ENCODE results near the gene MED12L.

Gene MED12L

DNA sequence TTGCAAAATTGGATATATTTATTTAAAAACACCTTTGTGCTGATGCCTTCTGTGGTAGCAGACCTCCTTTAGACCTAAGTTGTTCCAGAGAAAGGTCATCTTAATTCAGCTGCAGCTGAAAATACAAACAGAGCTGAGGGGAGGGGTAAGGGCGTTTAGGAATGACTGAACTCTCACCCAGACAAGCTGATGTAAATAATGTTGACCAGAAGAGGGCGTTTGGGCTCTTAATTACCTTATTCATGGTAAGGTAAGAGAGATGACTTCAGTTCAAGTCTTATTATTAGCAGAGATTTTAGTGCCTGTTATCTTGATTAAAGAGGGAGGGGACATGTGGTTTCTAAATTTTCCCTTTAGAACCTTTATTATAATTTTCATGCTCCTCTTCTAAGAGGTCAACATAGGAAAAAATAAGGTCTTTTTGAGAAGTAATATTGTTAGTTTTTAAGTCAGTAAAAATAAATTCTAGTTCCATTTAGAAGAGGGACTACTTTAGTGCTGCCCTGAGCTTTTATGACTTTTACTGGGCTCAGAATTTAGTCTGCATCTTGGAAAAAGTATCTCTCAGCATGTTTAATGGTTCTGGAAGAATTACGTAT, 71.3 kb downstream of the MED12L start:
- Histone ChIP-seq H3K4me3 (ENCODE audit: severe bottlenecking) (no peak overlapping the region), H3K36me3 (ENCODE audit: low read depth) (no peaks in the 10 kb centered on the region), H3K27ac (ENCODE audit: poor library complexity, severe bottlenecking) (no peak overlapping the region), H3K9me3 (ENCODE audit: severe bottlenecking) (no peaks in the 10 kb centered on the region), H3K4me1 (ENCODE audit: insufficient read depth, poor library complexity, severe bottlenecking) (no peaks in the 10 kb centered on the region), H3K27me3 (ENCODE audit: insufficient read depth, poor library complexity, severe bottlenecking) (no peaks in the 10 kb centered on the region)
- TF ChIP-seq, protein P1, sequence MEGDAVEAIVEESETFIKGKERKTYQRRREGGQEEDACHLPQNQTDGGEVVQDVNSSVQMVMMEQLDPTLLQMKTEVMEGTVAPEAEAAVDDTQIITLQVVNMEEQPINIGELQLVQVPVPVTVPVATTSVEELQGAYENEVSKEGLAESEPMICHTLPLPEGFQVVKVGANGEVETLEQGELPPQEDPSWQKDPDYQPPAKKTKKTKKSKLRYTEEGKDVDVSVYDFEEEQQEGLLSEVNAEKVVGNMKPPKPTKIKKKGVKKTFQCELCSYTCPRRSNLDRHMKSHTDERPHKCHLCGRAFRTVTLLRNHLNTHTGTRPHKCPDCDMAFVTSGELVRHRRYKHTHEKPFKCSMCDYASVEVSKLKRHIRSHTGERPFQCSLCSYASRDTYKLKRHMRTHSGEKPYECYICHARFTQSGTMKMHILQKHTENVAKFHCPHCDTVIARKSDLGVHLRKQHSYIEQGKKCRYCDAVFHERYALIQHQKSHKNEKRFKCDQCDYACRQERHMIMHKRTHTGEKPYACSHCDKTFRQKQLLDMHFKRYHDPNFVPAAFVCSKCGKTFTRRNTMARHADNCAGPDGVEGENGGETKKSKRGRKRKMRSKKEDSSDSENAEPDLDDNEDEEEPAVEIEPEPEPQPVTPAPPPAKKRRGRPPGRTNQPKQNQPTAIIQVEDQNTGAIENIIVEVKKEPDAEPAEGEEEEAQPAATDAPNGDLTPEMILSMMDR (IDR thresholded peaks at IDR 0.05; ENCODE audit: poor library complexity, severe bottlenecking): peak; percentile 85
- ATAC-seq (ENCODE audit: low read depth) (peak; percentile 75), DNase-seq (ENCODE audit: low spot score) (no peak)

- Histone ChIP-seq H3K4me1 (ENCODE audit: insufficient read depth, poor library complexity, severe bottlenecking) (no peaks in the 10 kb centered on the region), H3K36me3 (ENCODE audit: low read depth) (no peaks in the 10 kb centered on the region), H3K9me3 (ENCODE audit: severe bottlenecking) (no peaks in the 10 kb centered on the region), H3K4me3 (ENCODE audit: severe bottlenecking) (no peak overlapping the region), H3K27ac (ENCODE audit: poor library complexity, severe bottlenecking) (no peak overlapping the region), H3K27me3 (ENCODE audit: insufficient read depth, poor library complexity, severe bottlenecking) (no peaks in the 10 kb centered on the region)
- ATAC-seq (ENCODE audit: low read depth): no peak
- no peak for DNase-seq (ENCODE audit: low spot score)
- TF ChIP-seq, protein P1 (IDR thresholded peaks at IDR 0.05; ENCODE audit: poor library complexity, severe bottlenecking): no peak
Observed at GRCh38 chr3:151159806-151160205, 74.3 kb downstream of the MED12L start.

DNA sequence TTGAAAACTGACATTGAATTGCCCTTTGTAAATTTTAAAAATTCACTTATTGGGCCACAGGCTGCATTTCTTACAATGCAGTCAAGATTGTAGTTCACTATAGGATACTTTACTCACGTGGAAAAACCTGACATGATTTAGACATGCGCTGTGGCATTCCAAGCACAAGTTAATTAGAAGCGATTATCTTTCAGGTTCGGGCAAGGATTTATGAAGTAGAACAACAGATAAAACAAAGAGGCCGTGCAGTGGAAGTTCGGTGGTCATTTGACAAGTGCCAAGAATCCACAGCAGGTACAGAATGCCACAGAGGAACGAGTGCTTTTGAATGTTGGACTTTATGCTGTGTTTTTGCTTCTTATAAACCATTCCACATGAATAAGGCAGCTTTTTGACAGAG, 79.8 kb downstream of the MED12L start:
- H3K27me3 ChIP-seq (ENCODE audit: insufficient read depth, poor library complexity, severe bottlenecking): no peaks in the 10 kb centered on the region
- no peak overlapping the region for H3K27ac ChIP-seq (ENCODE audit: poor library complexity, severe bottlenecking)
- no peaks in the 10 kb centered on the region for H3K4me1 ChIP-seq (ENCODE audit: insufficient read depth, poor library complexity, severe bottlenecking)
- H3K36me3 ChIP-seq (ENCODE audit: low read depth): no peaks in the 10 kb centered on the region
- no peaks in the 10 kb centered on the region for H3K9me3 ChIP-seq (ENCODE audit: severe bottlenecking)
- no peak for DNase-seq (ENCODE audit: low spot score)
- H3K4me3 ChIP-seq (ENCODE audit: severe bottlenecking): no peak overlapping the region
- ATAC-seq (ENCODE audit: low read depth): no peak
- TF ChIP-seq, protein P1 (IDR thresholded peaks at IDR 0.05; ENCODE audit: poor library complexity, severe bottlenecking): no peak

DNA sequence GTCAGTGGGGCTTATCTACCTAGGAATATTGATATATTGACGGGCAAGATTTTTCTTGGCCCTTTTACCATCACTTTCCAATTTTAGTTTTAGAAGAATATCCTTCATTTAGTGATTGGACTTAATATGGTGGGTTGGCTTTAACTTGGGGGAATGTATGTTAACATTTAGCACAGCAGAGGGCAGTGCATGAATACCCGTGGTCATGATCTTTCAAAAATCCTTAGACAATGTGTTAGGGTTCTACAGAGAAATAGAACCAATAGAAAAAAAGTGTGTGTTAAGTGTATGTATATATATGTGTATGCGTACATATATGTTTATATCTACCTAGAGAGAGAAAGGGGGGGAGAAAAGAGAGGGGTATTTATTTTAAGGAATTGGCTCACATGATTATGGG, 80.7 kb downstream of the MED12L start:
- Histone ChIP-seq H3K4me3 (ENCODE audit: severe bottlenecking) (no peak overlapping the region), H3K27ac (ENCODE audit: poor library complexity, severe bottlenecking) (no peak overlapping the region), H3K27me3 (ENCODE audit: insufficient read depth, poor library complexity, severe bottlenecking) (no peaks in the 10 kb centered on the region), H3K4me1 (ENCODE audit: insufficient read depth, poor library complexity, severe bottlenecking) (no peaks in the 10 kb centered on the region), H3K36me3 (ENCODE audit: low read depth) (no peaks in the 10 kb centered on the region), H3K9me3 (ENCODE audit: severe bottlenecking) (no peaks in the 10 kb centered on the region)
- no peak for ATAC-seq (ENCODE audit: low read depth)
- DNase-seq (ENCODE audit: low spot score): no peak
- TF ChIP-seq, protein P1 (IDR thresholded peaks at IDR 0.05; ENCODE audit: poor library complexity, severe bottlenecking): no peak

DNA sequence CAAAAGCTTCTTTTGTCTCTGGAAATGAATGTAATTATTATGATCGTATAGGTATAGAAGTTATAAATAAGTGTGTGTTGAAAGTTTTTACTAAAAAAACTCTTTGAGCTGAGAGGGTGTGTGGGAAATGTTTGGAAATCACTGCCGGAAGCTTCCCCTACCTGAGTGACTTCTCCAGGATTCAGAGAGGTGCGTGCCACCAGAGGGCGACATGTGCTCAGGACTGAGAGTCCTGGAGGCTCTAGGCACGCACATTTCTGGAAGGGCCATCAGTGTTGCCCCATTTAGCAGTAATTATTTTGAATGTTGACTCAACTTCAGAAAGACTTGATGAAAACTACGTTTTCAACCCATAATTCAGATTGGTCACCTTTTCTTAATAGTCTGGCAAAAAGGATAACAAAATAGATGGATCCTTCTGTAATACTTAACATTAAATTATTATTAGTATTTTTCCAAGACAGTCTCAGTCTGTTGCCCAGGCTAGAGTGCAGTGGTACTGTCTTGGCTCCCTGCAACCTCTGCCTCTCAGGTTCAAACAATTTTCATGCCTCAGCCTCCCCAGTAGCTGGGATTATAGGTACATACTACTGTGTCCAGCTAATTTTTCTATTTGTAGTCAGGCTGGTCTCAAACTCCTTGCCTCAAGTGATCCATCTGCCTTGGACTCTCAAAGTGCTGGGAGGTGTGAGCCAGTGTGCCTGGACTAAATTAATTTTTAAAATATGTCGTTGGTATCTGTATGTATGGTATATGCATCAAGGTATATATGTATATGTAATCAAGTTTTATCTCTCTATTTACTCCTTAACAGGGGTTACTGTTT, 83.0 kb downstream of the MED12L start:
- ATAC-seq (ENCODE audit: low read depth) (peak; percentile 93), DNase-seq (ENCODE audit: low spot score) (peak; percentile 64)
- H3K36me3 ChIP-seq (ENCODE audit: low read depth): no peaks in the 10 kb centered on the region
- no peak overlapping the region for H3K4me3 ChIP-seq (ENCODE audit: severe bottlenecking)
- H3K9me3 ChIP-seq (ENCODE audit: severe bottlenecking): no peaks in the 10 kb centered on the region
- TF ChIP-seq, protein P1 (IDR thresholded peaks at IDR 0.05; ENCODE audit: poor library complexity, severe bottlenecking): peak; percentile 91
- H3K27me3 ChIP-seq (ENCODE audit: insufficient read depth, poor library complexity, severe bottlenecking): no peaks in the 10 kb centered on the region
- no peaks in the 10 kb centered on the region for H3K4me1 ChIP-seq (ENCODE audit: insufficient read depth, poor library complexity, severe bottlenecking)
- no peak overlapping the region for H3K27ac ChIP-seq (ENCODE audit: poor library complexity, severe bottlenecking)
